ENCODE results near the gene ARID4A.

ARID4A gene

GRCh38 chr14:58288106-58288792, 10.1 kb upstream of the ARID4A start:
- TF ChIP-seq CTCF (IDR thresholded peaks at IDR 0.05; ENCODE audit: low read depth, low read length), result no peak

GRCh38 chr14:58291646-58292045, 6.7 kb upstream of the ARID4A start:
- no peak for DNase-seq
- H3K36me3 ChIP-seq, result peaks cover 82% of the 10 kb centered on the region
- TF ChIP-seq CTCF (IDR thresholded peaks at IDR 0.05; ENCODE audit: low read depth, low read length), result no peak
- no peak overlapping the region for H3K4me3 ChIP-seq (ENCODE audit: low read depth, low read length)
- H3K4me1 ChIP-seq, result no peaks in the 10 kb centered on the region
- H3K27me3 ChIP-seq, result no peaks in the 10 kb centered on the region
- H3K9me3 ChIP-seq, result no peaks in the 10 kb centered on the region

More at GRCh38 chr14:58288106-58288792, 10.1 kb upstream of the ARID4A start:
- Histone ChIP-seq H3K4me3 (ENCODE audit: low read depth, low read length) (no peak overlapping the region), H3K36me3 (peaks cover 88% of the 10 kb centered on the region), H3K27me3 (no peaks in the 10 kb centered on the region), H3K4me1 (no peaks in the 10 kb centered on the region), H3K9me3 (no peaks in the 10 kb centered on the region)
- DNase-seq, result no peak

GRCh38 chr14:58292187-58292586, 6.2 kb upstream of the ARID4A start:
- Histone ChIP-seq H3K4me1 (no peaks in the 10 kb centered on the region), H3K4me3 (ENCODE audit: low read depth, low read length) (no peak overlapping the region), H3K9me3 (no peaks in the 10 kb centered on the region), H3K27me3 (no peaks in the 10 kb centered on the region), H3K36me3 (peaks cover 78% of the 10 kb centered on the region)
- DNase-seq, result no peak
- no peak for TF ChIP-seq CTCF (IDR thresholded peaks at IDR 0.05; ENCODE audit: low read depth, low read length)

GRCh38 chr14:58294201-58294600, 4.2 kb upstream of the ARID4A start:
- peaks cover 58% of the 10 kb centered on the region for H3K36me3 ChIP-seq
- no peaks in the 10 kb centered on the region for H3K9me3 ChIP-seq

GRCh38 chr14:58296726-58297125, 1.6 kb upstream of the ARID4A start:
- H3K4me1 ChIP-seq, result no peaks in the 10 kb centered on the region
- no peaks in the 10 kb centered on the region for H3K9me3 ChIP-seq
- no peak for TF ChIP-seq CTCF (IDR thresholded peaks at IDR 0.05; ENCODE audit: low read depth, low read length)
- H3K36me3 ChIP-seq, result peaks cover 35% of the 10 kb centered on the region
- DNase-seq, result no peak
- no peaks in the 10 kb centered on the region for H3K27me3 ChIP-seq
- H3K4me3 ChIP-seq (ENCODE audit: low read depth, low read length), result peak overlapping the region; percentile 87

More at GRCh38 chr14:58294201-58294600, 4.2 kb upstream of the ARID4A start:
- Histone ChIP-seq H3K4me3 (ENCODE audit: low read depth, low read length) (no peak overlapping the region), H3K4me1 (no peaks in the 10 kb centered on the region), H3K27me3 (no peaks in the 10 kb centered on the region)
- no peak for DNase-seq
- no peak for TF ChIP-seq CTCF (IDR thresholded peaks at IDR 0.05; ENCODE audit: low read depth, low read length)

GRCh38 chr14:58297412-58297761, 968 bp upstream of the ARID4A start:
- no peak for TF ChIP-seq CTCF (IDR thresholded peaks at IDR 0.05; ENCODE audit: low read depth, low read length)
- H3K36me3 ChIP-seq, result peaks cover 29% of the 10 kb centered on the region
- no peak for DNase-seq
- H3K4me1 ChIP-seq, result no peaks in the 10 kb centered on the region
- H3K4me3 ChIP-seq (ENCODE audit: low read depth, low read length), result peak overlapping the region; percentile 87
- H3K27me3 ChIP-seq, result no peaks in the 10 kb centered on the region
- H3K9me3 ChIP-seq, result no peaks in the 10 kb centered on the region

Measured in BE2C (cell line).